ENCODE results near the gene SLC9A1. TPM values are rescaled to one million over a fixed set of nuclear protein-coding genes. Genes with fewer than 3 reads are reported as not detected.

Gene SLC9A1
- total RNA-seq, 2 donors from 2014 or later, result 12.3 to 36.3 TPM

- no peaks in the 10 kb centered on the region for H3K9me3 ChIP-seq
- H3K27me3 ChIP-seq (replicated peaks; ENCODE audit: insufficient read depth), result no peaks in the 10 kb centered on the region
- ATAC-seq (ENCODE audit: insufficient number of reproducible peaks, low FRiP score, low read depth) (no peak), DNase-seq (ENCODE audit: low spot score) (no peak)
- H3K36me3 ChIP-seq, result peaks cover 8% of the 10 kb centered on the region
- peaks cover 17 to 30% of the 10 kb centered on the region in 2 donors for H3K4me1 ChIP-seq (ENCODE audit: control insufficient read depth in 1 of 2, low read depth in 2 of 2)
- H3K27ac ChIP-seq, result no peak overlapping the region
- TF ChIP-seq, protein P1, sequence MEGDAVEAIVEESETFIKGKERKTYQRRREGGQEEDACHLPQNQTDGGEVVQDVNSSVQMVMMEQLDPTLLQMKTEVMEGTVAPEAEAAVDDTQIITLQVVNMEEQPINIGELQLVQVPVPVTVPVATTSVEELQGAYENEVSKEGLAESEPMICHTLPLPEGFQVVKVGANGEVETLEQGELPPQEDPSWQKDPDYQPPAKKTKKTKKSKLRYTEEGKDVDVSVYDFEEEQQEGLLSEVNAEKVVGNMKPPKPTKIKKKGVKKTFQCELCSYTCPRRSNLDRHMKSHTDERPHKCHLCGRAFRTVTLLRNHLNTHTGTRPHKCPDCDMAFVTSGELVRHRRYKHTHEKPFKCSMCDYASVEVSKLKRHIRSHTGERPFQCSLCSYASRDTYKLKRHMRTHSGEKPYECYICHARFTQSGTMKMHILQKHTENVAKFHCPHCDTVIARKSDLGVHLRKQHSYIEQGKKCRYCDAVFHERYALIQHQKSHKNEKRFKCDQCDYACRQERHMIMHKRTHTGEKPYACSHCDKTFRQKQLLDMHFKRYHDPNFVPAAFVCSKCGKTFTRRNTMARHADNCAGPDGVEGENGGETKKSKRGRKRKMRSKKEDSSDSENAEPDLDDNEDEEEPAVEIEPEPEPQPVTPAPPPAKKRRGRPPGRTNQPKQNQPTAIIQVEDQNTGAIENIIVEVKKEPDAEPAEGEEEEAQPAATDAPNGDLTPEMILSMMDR (IDR thresholded peaks at IDR 0.05), result no peak
- no peak overlapping the region for H3K4me3 ChIP-seq
Observed at GRCh38 chr1:27101696-27102095, 53.2 kb downstream of the SLC9A1 start.

DNA sequence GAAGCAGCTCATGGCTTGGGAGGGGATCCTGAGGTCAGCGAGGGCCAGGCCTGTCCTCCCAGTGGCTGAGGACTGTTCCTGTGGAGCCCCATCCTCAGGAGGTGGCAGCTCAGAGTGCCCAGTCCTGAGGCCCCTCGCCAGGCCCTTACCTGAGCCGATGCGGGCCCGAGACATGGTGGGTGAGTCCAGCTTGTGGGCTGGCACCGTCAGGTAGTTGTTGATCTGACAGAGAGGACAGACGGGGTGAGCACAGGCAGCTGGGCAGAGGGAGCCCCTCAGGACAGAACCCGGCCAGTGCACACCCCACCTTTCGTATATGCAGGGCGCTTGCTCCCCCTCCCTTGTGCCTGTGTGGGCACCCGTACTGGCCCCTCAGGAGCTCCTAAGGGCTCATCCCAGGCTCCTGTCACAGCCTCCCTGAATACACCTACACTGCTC is 53.9 kb downstream of the SLC9A1 start:
- no peak for ATAC-seq (ENCODE audit: insufficient number of reproducible peaks, low FRiP score, low read depth)
- H3K4me1 ChIP-seq (ENCODE audit: control insufficient read depth in 1 of 2, low read depth in 2 of 2), result peaks cover 17 to 30% of the 10 kb centered on the region in 2 donors
- DNase-seq (ENCODE audit: low spot score), result no peak
- H3K36me3 ChIP-seq, result peaks cover 7% of the 10 kb centered on the region
- H3K9me3 ChIP-seq, result no peaks in the 10 kb centered on the region
- no peak overlapping the region for H3K4me3 ChIP-seq
- H3K27me3 ChIP-seq (replicated peaks; ENCODE audit: insufficient read depth), result no peaks in the 10 kb centered on the region
- H3K27ac ChIP-seq, result no peak overlapping the region
- TF ChIP-seq, protein P1 (IDR thresholded peaks at IDR 0.05), result no peak

DNA sequence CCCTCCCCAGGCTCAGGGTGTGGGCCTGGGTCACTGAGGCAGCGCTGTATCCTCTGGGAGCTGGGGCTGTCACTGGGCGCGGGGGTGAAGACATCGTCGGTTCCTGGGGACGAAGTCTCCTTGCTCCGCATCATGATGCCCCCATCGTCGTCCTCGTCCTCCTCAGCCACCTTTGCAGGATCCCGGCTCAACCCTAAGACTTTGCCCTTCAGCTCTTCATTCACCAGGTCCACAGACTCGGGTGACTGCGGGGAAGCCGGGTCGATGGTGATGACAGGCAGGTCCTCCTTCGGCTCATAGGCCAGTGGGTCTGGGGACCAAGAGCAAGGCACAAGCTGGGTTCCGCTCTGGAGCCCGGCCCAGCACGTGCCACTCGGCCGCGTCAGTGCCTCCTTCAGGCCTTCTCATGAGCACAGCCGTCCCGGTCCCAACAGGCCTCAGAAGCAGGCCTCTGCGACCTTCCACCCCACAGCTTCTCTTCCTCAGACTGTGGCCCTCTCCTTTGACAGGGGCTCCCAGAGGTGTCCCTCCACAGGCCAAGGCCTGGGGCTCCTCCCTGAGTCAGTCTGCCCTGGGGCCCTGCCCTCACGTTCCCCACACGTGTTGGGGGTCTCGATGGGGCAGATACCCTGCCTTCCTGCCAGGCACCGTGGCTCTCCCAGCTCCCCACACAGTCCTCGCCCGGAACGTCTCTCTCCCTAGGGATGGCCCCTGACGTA is 54.4 kb downstream of the SLC9A1 start:
- H3K4me3 ChIP-seq, result no peak overlapping the region
- no peaks in the 10 kb centered on the region for H3K9me3 ChIP-seq
- no peaks in the 10 kb centered on the region for H3K27me3 ChIP-seq (replicated peaks; ENCODE audit: insufficient read depth)
- peaks cover 17 to 30% of the 10 kb centered on the region in 2 donors for H3K4me1 ChIP-seq (ENCODE audit: control insufficient read depth in 1 of 2, low read depth in 2 of 2)
- H3K36me3 ChIP-seq, result peaks cover 2% of the 10 kb centered on the region
- peak overlapping the region; percentile 46 to 70 for H3K27ac ChIP-seq
- TF ChIP-seq, protein P1 (IDR thresholded peaks at IDR 0.05), result no peak
- ATAC-seq (ENCODE audit: insufficient number of reproducible peaks, low FRiP score, low read depth) (no peak), DNase-seq (ENCODE audit: low spot score) (no peak)

GRCh38 chr1:27099587-27100334 is 55.2 kb downstream of the SLC9A1 start:
- peaks cover 17 to 30% of the 10 kb centered on the region in 2 donors for H3K4me1 ChIP-seq (ENCODE audit: control insufficient read depth in 1 of 2, low read depth in 2 of 2)
- no peak overlapping the region for H3K4me3 ChIP-seq
- peak; percentile 67 for DNase-seq (ENCODE audit: low spot score)
- TF ChIP-seq, protein P1 (IDR thresholded peaks at IDR 0.05), result no peak
- H3K27me3 ChIP-seq (replicated peaks; ENCODE audit: insufficient read depth), result no peaks in the 10 kb centered on the region
- H3K27ac ChIP-seq, result peak overlapping the region; percentile 46 to 70
- no peaks in the 10 kb centered on the region for H3K36me3 ChIP-seq
- peak; percentile 2 for ATAC-seq (ENCODE audit: insufficient number of reproducible peaks, low FRiP score, low read depth)
- H3K9me3 ChIP-seq, result no peaks in the 10 kb centered on the region

DNA sequence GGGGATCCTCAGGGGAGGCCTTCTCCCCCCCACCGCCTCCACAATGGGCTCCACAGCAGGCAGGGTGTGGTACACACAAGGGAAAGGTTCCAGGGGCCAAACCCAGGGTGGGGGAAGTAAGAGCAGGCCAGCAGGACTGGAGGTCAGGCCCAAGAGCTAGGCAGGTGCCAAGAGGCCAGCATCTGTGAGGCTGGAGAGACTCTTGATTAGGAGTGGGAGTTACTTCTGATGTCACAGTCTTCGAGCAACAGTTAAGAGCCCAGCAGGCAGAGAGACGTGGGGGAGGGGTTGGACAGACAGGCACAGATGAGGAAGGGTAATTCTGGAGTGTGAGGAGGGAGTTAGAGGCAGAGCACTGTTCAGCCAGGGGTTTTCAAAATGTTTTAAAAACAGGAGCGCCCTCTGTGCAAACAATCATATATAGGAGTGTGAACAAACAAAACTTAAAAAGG is 55.8 kb downstream of the SLC9A1 start:
- H3K27me3 ChIP-seq (replicated peaks; ENCODE audit: insufficient read depth), result no peaks in the 10 kb centered on the region
- peaks cover 17 to 30% of the 10 kb centered on the region in 2 donors for H3K4me1 ChIP-seq (ENCODE audit: control insufficient read depth in 1 of 2, low read depth in 2 of 2)
- H3K36me3 ChIP-seq, result no peaks in the 10 kb centered on the region
- no peak overlapping the region for H3K4me3 ChIP-seq
- ATAC-seq (ENCODE audit: insufficient number of reproducible peaks, low FRiP score, low read depth) (no peak), DNase-seq (ENCODE audit: low spot score) (no peak)
- peak overlapping the region; percentile 46 to 70 for H3K27ac ChIP-seq
- H3K9me3 ChIP-seq, result no peaks in the 10 kb centered on the region
- TF ChIP-seq, protein P1 (IDR thresholded peaks at IDR 0.05), result no peak
